Endothelial cell of umbilical vein (primary cell): ENCODE measurements around the gene KRT10. TPM values are rescaled to one million over a fixed set of nuclear protein-coding genes. Genes with fewer than 3 reads are reported as not detected.

ENCODE experiments used
- BruUV-seq: library from RNA; stranded (reverse); fragments of 400-500 nt; replicated peaks from 2 replicates; lab custom pipeline; 2021; lab: Mats Ljungman, UMichigan
- CTCF ChIA-PET: fragments of 300-600, 350-600 bp; sonication (Branson Sonifier 250); formaldehyde crosslinking; loops from one replicate; lab custom pipeline; 2021; ENCODE audit warnings: antibody characterized with exemption, inconsistent platforms; lab: Charles Lee
- POLR2A ChIA-PET: fragments of 300-600, 350-600 bp; sonication (Branson Sonifier 250); formaldehyde crosslinking; loops from one replicate; lab custom pipeline; 2021; ENCODE audit warnings: antibody characterized with exemption, inconsistent platforms; lab: Charles Lee
- DNase-seq: peaks from one replicate; pipeline ENCODE4 v3.0.0-alpha.2; 2011; ENCODE audit warnings: low read depth, low spot score
- FAIRE-seq: peaks from 2 replicates; lab custom pipeline; 2011; peaks lifted over from hg19 to GRCh38; lab: Jason Lieb, UNC
- H2AFZ ChIP-seq: 2 replicates; pipeline ENCODE4 v1.6.0; 2012; ENCODE audit warnings: low read depth, low read length, control low read depth, inconsistent platforms
- H3K27ac ChIP-seq: 2 replicates; pipeline ENCODE4 v1.5.1; 2011; ENCODE audit warnings: low read depth, mild to moderate bottlenecking, control low read depth, low read length, moderate library complexity; ENCODE audit not compliant: insufficient read depth
- H3K27me3 ChIP-seq, 2 experiments: 2 replicates each; pipeline versions ENCODE4 v1.6.0 to v1.6.1; 2011; ENCODE audit warnings: low read length in 2 of 2, mixed read lengths in 1 of 2; ENCODE audit not compliant: control insufficient read depth in 2 of 2, insufficient read depth in 2 of 2
- H3K36me3 ChIP-seq, 2 experiments: 2 replicates in 1 of 2; 3 replicates in 1 of 2; pipeline ENCODE4 v1.5.1; 2011; ENCODE audit warnings: low read length in 2 of 2, mild to moderate bottlenecking in 1 of 2, moderate library complexity in 1 of 2; ENCODE audit not compliant: control insufficient read depth in 2 of 2, insufficient read depth in 2 of 2; ENCODE audit errors: extremely low read depth in 1 of 2
- H3K4me1 ChIP-seq: 3 replicates; pipeline ENCODE4 v1.5.1; 2011; ENCODE audit warnings: mild to moderate bottlenecking, low read length; ENCODE audit not compliant: control insufficient read depth, insufficient read depth; ENCODE audit errors: extremely low read depth
- H3K4me2 ChIP-seq: 2 replicates; pipeline ENCODE4 v1.6.1; 2011; ENCODE audit warnings: low read length, control low read depth, mixed read lengths; ENCODE audit not compliant: insufficient read depth
- H3K4me3 ChIP-seq, 3 experiments: fragments of 200-600 bp in 1 of 3; sonication (generic), shearing (Covaris generic) in 1 of 3; replicated peaks in 1 of 3; 2 replicates each; pipeline ENCODE4 v1.5.1; 2011 to 2016; ENCODE audit warnings: control low read depth in 3 of 3, low read length in 3 of 3, mild to moderate bottlenecking in 2 of 3, inconsistent platforms in 1 of 3, low read depth in 1 of 3, moderate library complexity in 1 of 3; ENCODE audit not compliant: insufficient read depth in 1 of 3
- H3K79me2 ChIP-seq: 2 replicates; pipeline ENCODE4 v1.6.0; 2012; ENCODE audit warnings: low read length, inconsistent platforms; ENCODE audit not compliant: control insufficient read depth, insufficient read depth
- H3K9ac ChIP-seq: replicated peaks from 2 replicates; pipeline ENCODE3; 2011; ENCODE audit warnings: low read length, control low read depth; ENCODE audit not compliant: insufficient read depth; ENCODE audit errors: extremely low read depth
- H3K9me1 ChIP-seq: replicated peaks from 3 replicates; pipeline ENCODE4 v1.6.0; 2011; ENCODE audit warnings: mild to moderate bottlenecking, low read length; ENCODE audit not compliant: control insufficient read depth, insufficient read depth; ENCODE audit errors: extremely low read depth
- H3K9me3 ChIP-seq: replicated peaks from 2 replicates; pipeline ENCODE4 v1.5.1; 2012; ENCODE audit warnings: low read length, inconsistent platforms; ENCODE audit not compliant: control insufficient read depth, insufficient read depth
- H4K20me1 ChIP-seq: replicated peaks from 2 replicates; pipeline ENCODE3; 2011; ENCODE audit warnings: mild to moderate bottlenecking, low read length; ENCODE audit not compliant: control insufficient read depth, insufficient read depth; ENCODE audit errors: extremely low read depth
- EZH2 ChIP-seq: IDR thresholded peaks from 2 replicates; pipeline ENCODE4 v1.6.1; 2012; ENCODE audit warnings: borderline replicate concordance, low read depth, mild to moderate bottlenecking, moderate library complexity, low read length, inconsistent platforms; ENCODE audit not compliant: severe bottlenecking
- FOS ChIP-seq: IDR thresholded peaks from 2 replicates; pipeline ENCODE4 v1.6.1; 2011; ENCODE audit warnings: mild to moderate bottlenecking, low read length, moderate library complexity, borderline replicate concordance; ENCODE audit not compliant: insufficient read depth
- GATA2 ChIP-seq: IDR thresholded peaks from 2 replicates; pipeline ENCODE4 v1.7.0; 2011; ENCODE audit warnings: low read depth, mild to moderate bottlenecking, moderate library complexity, mixed read lengths, low read length; ENCODE audit not compliant: insufficient read length, insufficient read depth
- JUN ChIP-seq: IDR thresholded peaks from 2 replicates; pipeline ENCODE4 v1.6.1; 2011; ENCODE audit warnings: borderline replicate concordance, low read depth; ENCODE audit not compliant: insufficient read length, insufficient read depth
- MYC ChIP-seq: IDR thresholded peaks from one replicate; pipeline ENCODE4 v1.6.1; 2011; ENCODE audit warnings: mild to moderate bottlenecking, low read depth, low read length
- POLR2A ChIP-seq: IDR thresholded peaks from 2 replicates; pipeline ENCODE4 v1.6.1; 2012; ENCODE audit warnings: low read depth, mild to moderate bottlenecking, control low read depth, low read length
- POLR2AphosphoS5 ChIP-seq: IDR thresholded peaks from 2 replicates; pipeline ENCODE4 v1.6.1; 2012; ENCODE audit warnings: low read depth, mild to moderate bottlenecking, control low read depth, low read length, moderate library complexity; ENCODE audit not compliant: insufficient read depth
- dilution Hi-C: fragments of 300-500 bp; cut with MboI; formaldehyde crosslinking; loops from one replicate; pipeline ENCODE4 v1.15.0; 2019; ENCODE audit warnings: low sequenced_read_pairs; ENCODE audit not compliant: extremely low pct_ligation_motif_present
- intact Hi-C: fragments of 100-400 bp; cut with micrococcal nuclease; formaldehyde crosslinking; loops from one replicate; pipeline ENCODE4 v1.10.0; 2022
- polyA plus RNA-seq, 4 experiments: library from polyadenylated mRNA; depleted of rRNA in 3 of 4; stranded (reverse) in 3 of 4; unstranded in 1 of 4; fragments of >200 nt; gene quantifications; 2 replicates each; pipeline versions ENCODE4 v1.2.1 to v1.2.3, GENCODE V29; 2011 to 2012; ENCODE audit warnings: missing spikeins in 1 of 4
- total RNA-seq: library from RNA; stranded (reverse); gene quantifications from 2 replicates; pipeline ENCODE4 v1.2.3, GENCODE V29; 2021
- TF ChIP-seq, protein P1 (sequence below), 2 donors: IDR thresholded peaks; 1 replicate in 1 of 2; 2 replicates in 1 of 2; pipeline ENCODE4 v1.5.1; 2011; ENCODE audit warnings: low read length in 2 of 2, mild to moderate bottlenecking in 2 of 2, moderate library complexity in 2 of 2, control low read depth in 1 of 2, inconsistent platforms in 1 of 2, low read depth in 1 of 2; ENCODE audit not compliant: insufficient read depth in 1 of 2; ENCODE audit errors: extremely low read depth in 1 of 2
- TF ChIP-seq, protein P2 (sequence below): IDR thresholded peaks from 2 replicates; pipeline ENCODE4 v1.6.1; 2011; ENCODE audit not compliant: insufficient read depth, insufficient read length

The KRT10 gene
- total and polyA plus RNA-seq, 2 donors (not counting 3 experiments of a cell fraction or from before 2014, with no cell fraction given), result 5.1 to 55.6 TPM

GRCh38 chr17:40832840-40833239 lies 10.4 kb upstream of the KRT10 start:
- POLR2A ChIA-PET, result interaction anchor here (1.1 kb wide), 1 partner anchor 14 kb away, joined by 5 read pairs; no protein-coding TSS in a partner anchor
- BruUV-seq, result no TSS peak
- FAIRE-seq, result no peak
- no peak for DNase-seq
- dilution Hi-C loops (no loop called here), intact Hi-C loops (no loop called here)
- Histone ChIP-seq H3K9me1 (no peaks in the 10 kb centered on the region), H3K4me2 (no peak overlapping the region), H3K36me3 (no peaks in the 10 kb centered on the region), H3K27me3 (no peaks in the 10 kb centered on the region), H3K27ac (no peak overlapping the region), H3K4me1 (no peaks in the 10 kb centered on the region), H4K20me1 (no peaks in the 10 kb centered on the region), H3K9ac (no peak overlapping the region), H3K4me3 (no peak overlapping the region), H2AFZ (no peak overlapping the region), H3K79me2 (no peaks in the 10 kb centered on the region), H3K9me3 (no peaks in the 10 kb centered on the region)
- TF ChIP-seq, protein P1, sequence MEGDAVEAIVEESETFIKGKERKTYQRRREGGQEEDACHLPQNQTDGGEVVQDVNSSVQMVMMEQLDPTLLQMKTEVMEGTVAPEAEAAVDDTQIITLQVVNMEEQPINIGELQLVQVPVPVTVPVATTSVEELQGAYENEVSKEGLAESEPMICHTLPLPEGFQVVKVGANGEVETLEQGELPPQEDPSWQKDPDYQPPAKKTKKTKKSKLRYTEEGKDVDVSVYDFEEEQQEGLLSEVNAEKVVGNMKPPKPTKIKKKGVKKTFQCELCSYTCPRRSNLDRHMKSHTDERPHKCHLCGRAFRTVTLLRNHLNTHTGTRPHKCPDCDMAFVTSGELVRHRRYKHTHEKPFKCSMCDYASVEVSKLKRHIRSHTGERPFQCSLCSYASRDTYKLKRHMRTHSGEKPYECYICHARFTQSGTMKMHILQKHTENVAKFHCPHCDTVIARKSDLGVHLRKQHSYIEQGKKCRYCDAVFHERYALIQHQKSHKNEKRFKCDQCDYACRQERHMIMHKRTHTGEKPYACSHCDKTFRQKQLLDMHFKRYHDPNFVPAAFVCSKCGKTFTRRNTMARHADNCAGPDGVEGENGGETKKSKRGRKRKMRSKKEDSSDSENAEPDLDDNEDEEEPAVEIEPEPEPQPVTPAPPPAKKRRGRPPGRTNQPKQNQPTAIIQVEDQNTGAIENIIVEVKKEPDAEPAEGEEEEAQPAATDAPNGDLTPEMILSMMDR (IDR thresholded peaks at IDR 0.05; ENCODE audit: extremely low read depth in 1 of 2, insufficient read depth in 1 of 2, low read depth in 1 of 2, low read length in 2 of 2), result no peak
- no peak for TF ChIP-seq POLR2A
- TF ChIP-seq JUN, result no peak
- TF ChIP-seq EZH2, result no peak
- TF ChIP-seq, protein P2, sequence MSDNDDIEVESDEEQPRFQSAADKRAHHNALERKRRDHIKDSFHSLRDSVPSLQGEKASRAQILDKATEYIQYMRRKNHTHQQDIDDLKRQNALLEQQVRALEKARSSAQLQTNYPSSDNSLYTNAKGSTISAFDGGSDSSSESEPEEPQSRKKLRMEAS, result no peak
- TF ChIP-seq MYC, result no peak
- no peak for TF ChIP-seq GATA2
- TF ChIP-seq POLR2AphosphoS5, result no peak
- no peak for TF ChIP-seq FOS
- CTCF ChIA-PET, result interaction anchor here (1.0 to 1.8 kb wide), 4 partner anchors 10 to 24 kb away, joined by 3 to 6 read pairs (median 4); no protein-coding TSS in a partner anchor
